ENCODE data around the gene IL23A. TPM values are rescaled to one million over a fixed set of nuclear protein-coding genes. Genes with fewer than 3 reads are reported as not detected.
A peak's percentile ranks its signal among the peaks of the same experiment; 100 is the strongest.

Gene IL23A
- total and polyA plus RNA-seq, 2 experiments from 2014 or later: 0.31 TPM; not detected in 1

DNA sequence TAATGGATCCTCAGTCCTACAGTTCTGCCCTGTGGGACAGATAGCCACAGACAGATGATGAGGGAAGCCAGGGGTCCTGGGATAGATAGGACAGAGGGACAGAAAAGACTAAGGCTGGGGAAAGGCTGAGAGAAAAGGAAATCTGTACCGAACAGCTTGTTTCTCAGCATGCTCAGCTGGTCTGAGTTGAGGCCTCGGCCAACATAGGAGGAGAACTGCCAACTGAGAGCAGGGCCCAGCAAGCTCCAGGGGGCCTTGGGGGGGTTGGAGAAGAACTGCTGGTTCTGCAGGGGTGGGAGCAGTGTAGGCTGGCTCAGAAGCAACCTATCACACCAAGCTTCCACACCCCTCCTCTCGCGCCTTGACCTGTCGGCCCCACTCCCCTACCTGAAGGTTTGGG lies 10.1 kb downstream of the IL23A start:
- Histone ChIP-seq H2AFZ (no peak overlapping the region), H3K4me1 (ENCODE audit: insufficient read depth) (no peaks in the 10 kb centered on the region), H3K4me3 (no peak overlapping the region), H3K9ac (no peak overlapping the region), H3F3A (ENCODE audit: insufficient read depth) (peaks cover 4% of the 10 kb centered on the region; the same call in 1 of the 2 replicates), H3K9me3 (ENCODE audit: low read depth) (no peaks in the 10 kb centered on the region), H4K20me1 (ENCODE audit: insufficient read depth) (no peaks in the 10 kb centered on the region), H3K27me3 (replicated peaks; ENCODE audit: insufficient read depth) (no peaks in the 10 kb centered on the region), H3K4me2 (ENCODE audit: unreplicated experiment) (no peak overlapping the region), H3K36me3 (ENCODE audit: low read depth) (peaks cover 59% of the 10 kb centered on the region), H3K79me2 (ENCODE audit: insufficient read depth) (peaks cover 4% of the 10 kb centered on the region; the same call in 1 of the 2 replicates), H3K9me2 (ENCODE audit: insufficient read depth) (no peaks in the 10 kb centered on the region), H3K27ac (no peak overlapping the region)
- in situ Hi-C loops (cut with MboI): no loop called here
- 64 to 70% methylated on average over 5 of the region's 5 CpGs for WGBS, 2 experiments (ENCODE audit: low coverage in 1 of 2, low lambda C conversion rate in 2 of 2, missing lambda C conversion rate in 2 of 2)
- no peak for DNase-seq
- TF ChIP-seq EZH2phosphoT487 (IDR thresholded peaks at IDR 0.05; ENCODE audit: insufficient read depth, low read depth): no peak
- TF ChIP-seq EZH2 (IDR thresholded peaks at IDR 0.05; ENCODE audit: insufficient read depth, poor library complexity, severe bottlenecking): no peak

DNA sequence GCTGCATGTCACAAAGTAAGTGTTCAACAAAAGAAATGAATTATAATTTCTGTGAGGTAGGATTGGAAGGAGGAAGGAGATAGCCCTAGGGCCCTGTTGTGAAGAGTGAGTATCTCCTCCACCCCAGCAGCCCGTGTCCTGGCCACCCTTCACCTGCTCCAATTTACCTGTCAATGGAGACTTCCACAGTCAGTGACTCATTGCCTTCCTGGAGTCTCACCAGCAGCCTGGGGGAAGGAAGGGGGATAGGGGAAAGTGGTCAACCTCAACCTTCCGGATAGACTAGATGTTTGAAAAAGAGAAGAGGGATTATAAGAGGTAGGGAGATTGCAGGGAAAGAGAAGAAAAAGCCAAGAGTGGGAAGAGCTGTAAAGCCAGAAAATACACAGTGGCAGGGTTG lies 12.0 kb downstream of the IL23A start:
- in situ Hi-C loops (cut with MboI): no loop called here
- H3K4me3 ChIP-seq: no peak overlapping the region
- 69 to 80% methylated on average over 2 of the region's 2 CpGs for WGBS, 2 experiments (ENCODE audit: low coverage in 1 of 2, low lambda C conversion rate in 2 of 2, missing lambda C conversion rate in 2 of 2)
- no peak for DNase-seq
- H3K79me2 ChIP-seq (ENCODE audit: insufficient read depth): peaks cover 13% of the 10 kb centered on the region
- no peaks in the 10 kb centered on the region for H3F3A ChIP-seq (ENCODE audit: insufficient read depth)
- H3K9ac ChIP-seq: no peak overlapping the region
- TF ChIP-seq EZH2phosphoT487 (IDR thresholded peaks at IDR 0.05; ENCODE audit: insufficient read depth, low read depth) (no peak), EZH2 (IDR thresholded peaks at IDR 0.05; ENCODE audit: insufficient read depth, poor library complexity, severe bottlenecking) (no peak)
- peaks cover 75% of the 10 kb centered on the region for H3K36me3 ChIP-seq (ENCODE audit: low read depth)
- H3K27ac ChIP-seq: no peak overlapping the region
- H3K4me1 ChIP-seq (ENCODE audit: insufficient read depth): no peaks in the 10 kb centered on the region
- no peaks in the 10 kb centered on the region for H3K9me3 ChIP-seq (ENCODE audit: low read depth)
- H3K4me2 ChIP-seq (ENCODE audit: unreplicated experiment): no peak overlapping the region
- H3K9me2 ChIP-seq (ENCODE audit: insufficient read depth): no peaks in the 10 kb centered on the region
- H4K20me1 ChIP-seq (ENCODE audit: insufficient read depth): no peaks in the 10 kb centered on the region
- H2AFZ ChIP-seq: no peak overlapping the region
- no peaks in the 10 kb centered on the region for H3K27me3 ChIP-seq (replicated peaks; ENCODE audit: insufficient read depth)

DNA sequence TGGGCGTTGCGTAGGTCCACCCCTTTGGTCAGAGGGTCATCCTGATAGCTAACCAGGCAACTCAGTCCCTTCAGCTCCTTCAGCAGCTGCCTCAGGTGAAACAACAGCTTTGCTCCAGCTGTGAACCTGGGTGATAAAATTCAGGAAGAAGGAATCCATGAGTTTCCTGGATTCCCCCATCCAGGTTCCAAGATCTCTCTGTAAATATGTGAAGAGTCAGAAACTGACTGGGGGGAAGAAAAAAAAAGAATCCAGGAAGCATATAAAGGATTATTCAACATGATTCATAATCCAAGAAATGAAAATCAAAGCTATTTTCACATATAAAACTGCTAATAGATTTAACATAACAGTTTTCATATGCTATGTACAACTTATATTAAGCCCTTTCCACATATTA lies 12.6 kb downstream of the IL23A start:
- 66 to 89% methylated on average over 2 of the region's 2 CpGs for whole genome bisulfite sequencing, 2 experiments (ENCODE audit: low coverage in 1 of 2, low lambda C conversion rate in 2 of 2, missing lambda C conversion rate in 2 of 2)
- Histone ChIP-seq H3K79me2 (ENCODE audit: insufficient read depth) (peaks cover 19% of the 10 kb centered on the region), H3K36me3 (ENCODE audit: low read depth) (peaks cover 81% of the 10 kb centered on the region), H3K9me3 (ENCODE audit: low read depth) (no peaks in the 10 kb centered on the region), H3K9ac (no peak overlapping the region), H3K4me2 (ENCODE audit: unreplicated experiment) (no peak overlapping the region), H3K4me3 (no peak overlapping the region), H3K27me3 (replicated peaks; ENCODE audit: insufficient read depth) (no peaks in the 10 kb centered on the region), H2AFZ (no peak overlapping the region), H3F3A (ENCODE audit: insufficient read depth) (no peaks in the 10 kb centered on the region), H3K9me2 (ENCODE audit: insufficient read depth) (no peaks in the 10 kb centered on the region), H3K27ac (no peak overlapping the region), H3K4me1 (ENCODE audit: insufficient read depth) (no peaks in the 10 kb centered on the region), H4K20me1 (ENCODE audit: insufficient read depth) (no peaks in the 10 kb centered on the region)
- TF ChIP-seq EZH2 (IDR thresholded peaks at IDR 0.05; ENCODE audit: insufficient read depth, poor library complexity, severe bottlenecking): no peak
- TF ChIP-seq EZH2phosphoT487 (IDR thresholded peaks at IDR 0.05; ENCODE audit: insufficient read depth, low read depth): no peak
- DNase-seq: no peak
- in situ Hi-C loops (cut with MboI): no loop called here

DNA sequence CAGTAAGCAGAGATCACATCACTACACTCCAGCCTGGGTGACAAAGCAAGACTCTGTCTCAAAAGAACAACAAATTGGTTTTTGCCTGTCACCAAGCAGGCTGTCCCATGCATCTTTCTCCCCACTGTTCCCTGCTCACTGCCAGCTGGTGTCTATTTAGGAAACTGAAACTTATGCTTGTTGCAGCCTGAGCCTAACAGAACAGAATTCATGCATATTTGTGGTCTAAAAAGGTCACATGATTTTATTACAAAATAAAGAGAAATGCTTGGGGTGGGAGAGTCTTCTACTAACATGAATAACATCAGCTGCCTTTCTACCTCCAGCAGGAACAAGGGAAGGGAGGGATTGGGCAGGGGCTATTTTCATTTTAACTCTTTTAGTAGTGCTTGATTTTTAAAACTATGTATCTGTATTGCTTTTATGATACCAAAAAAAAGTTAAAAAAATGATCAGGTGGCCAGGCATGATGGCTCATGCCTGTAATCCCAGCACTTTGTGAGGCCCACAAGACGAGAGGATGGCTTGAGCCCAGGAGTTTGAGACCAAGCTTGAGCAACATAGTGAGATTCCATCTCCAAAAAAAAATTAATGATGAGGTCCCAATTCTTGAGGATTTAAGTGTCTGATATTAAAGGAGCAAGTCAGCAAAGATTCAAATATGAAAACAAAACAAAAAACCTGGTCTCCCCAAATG lies 20.3 kb downstream of the IL23A start:
- no peaks in the 10 kb centered on the region for H3K9me2 ChIP-seq (ENCODE audit: insufficient read depth)
- TF ChIP-seq EZH2phosphoT487 (IDR thresholded peaks at IDR 0.05; ENCODE audit: insufficient read depth, low read depth): no peak
- TF ChIP-seq EZH2 (IDR thresholded peaks at IDR 0.05; ENCODE audit: insufficient read depth, poor library complexity, severe bottlenecking): no peak
- H2AFZ ChIP-seq: peak overlapping the region; percentile 72
- WGBS, 2 experiments (ENCODE audit: low coverage in 1 of 2, low lambda C conversion rate in 2 of 2, missing lambda C conversion rate in 2 of 2): 0 to 3% methylated on average over 1 of the region's 1 CpG
- peak overlapping the region; percentile 96 for H3K4me2 ChIP-seq (ENCODE audit: unreplicated experiment)
- peak overlapping the region; percentile 93 for H3K9ac ChIP-seq
- H3K4me1 ChIP-seq (ENCODE audit: insufficient read depth): peaks cover 23% of the 10 kb centered on the region
- H3K9me3 ChIP-seq (ENCODE audit: low read depth): no peaks in the 10 kb centered on the region
- peak; percentile 90 for DNase-seq
- peak overlapping the region; percentile 81 for H3K27ac ChIP-seq
- H3F3A ChIP-seq (ENCODE audit: insufficient read depth): peaks cover 18% of the 10 kb centered on the region
- H3K79me2 ChIP-seq (ENCODE audit: insufficient read depth): peaks cover 50% of the 10 kb centered on the region
- H3K36me3 ChIP-seq (ENCODE audit: low read depth): peaks cover 23% of the 10 kb centered on the region
- H3K4me3 ChIP-seq: peak overlapping the region; percentile 87
- in situ Hi-C loops (cut with MboI): no loop called here
- H4K20me1 ChIP-seq (ENCODE audit: insufficient read depth): 0 out of 2 replicates have a peak, but pooled peaks cover 5% of the 10 kb centered on the region
- H3K27me3 ChIP-seq (replicated peaks; ENCODE audit: insufficient read depth): no peaks in the 10 kb centered on the region

All from GM23248 (cell line).